Hepatocyte (in vitro differentiated cells): ENCODE measurements around the gene ERGIC2.

Experiments
- EZH2 ChIP-seq: fragments of 200-600 bp; sonication (generic); IDR thresholded peaks from 2 replicates; pipeline ENCODE4 v1.6.1; 2016; ENCODE audit warnings: antibody characterized with exemption, mild to moderate bottlenecking, borderline replicate concordance
- TF ChIP-seq, protein P1 (sequence below): fragments of 200-600 bp; sonication (generic); IDR thresholded peaks from 2 replicates; pipeline ENCODE4 v1.5.1; 2016; ENCODE audit warnings: antibody characterized with exemption, mild to moderate bottlenecking; ENCODE audit not compliant: poor library complexity

DNA sequence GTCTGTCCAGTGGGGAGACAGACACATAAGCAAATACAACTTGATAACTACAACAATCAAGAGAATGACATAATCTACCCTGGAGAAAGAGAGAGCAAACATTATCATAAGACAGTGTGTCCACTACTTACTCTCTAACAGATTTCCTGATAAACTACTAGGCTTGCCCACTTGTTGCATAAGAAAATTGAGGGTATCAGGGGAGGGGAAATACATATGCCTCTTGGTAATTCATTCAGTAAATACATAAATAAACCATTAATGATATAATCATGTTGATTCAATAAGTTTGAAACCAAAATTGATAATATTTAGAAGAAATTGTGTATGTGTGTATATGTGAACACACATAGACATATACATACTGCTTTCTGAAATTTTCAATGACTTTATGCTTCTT is 76.6 kb downstream of the ERGIC2 start:
- TF ChIP-seq, protein P1, sequence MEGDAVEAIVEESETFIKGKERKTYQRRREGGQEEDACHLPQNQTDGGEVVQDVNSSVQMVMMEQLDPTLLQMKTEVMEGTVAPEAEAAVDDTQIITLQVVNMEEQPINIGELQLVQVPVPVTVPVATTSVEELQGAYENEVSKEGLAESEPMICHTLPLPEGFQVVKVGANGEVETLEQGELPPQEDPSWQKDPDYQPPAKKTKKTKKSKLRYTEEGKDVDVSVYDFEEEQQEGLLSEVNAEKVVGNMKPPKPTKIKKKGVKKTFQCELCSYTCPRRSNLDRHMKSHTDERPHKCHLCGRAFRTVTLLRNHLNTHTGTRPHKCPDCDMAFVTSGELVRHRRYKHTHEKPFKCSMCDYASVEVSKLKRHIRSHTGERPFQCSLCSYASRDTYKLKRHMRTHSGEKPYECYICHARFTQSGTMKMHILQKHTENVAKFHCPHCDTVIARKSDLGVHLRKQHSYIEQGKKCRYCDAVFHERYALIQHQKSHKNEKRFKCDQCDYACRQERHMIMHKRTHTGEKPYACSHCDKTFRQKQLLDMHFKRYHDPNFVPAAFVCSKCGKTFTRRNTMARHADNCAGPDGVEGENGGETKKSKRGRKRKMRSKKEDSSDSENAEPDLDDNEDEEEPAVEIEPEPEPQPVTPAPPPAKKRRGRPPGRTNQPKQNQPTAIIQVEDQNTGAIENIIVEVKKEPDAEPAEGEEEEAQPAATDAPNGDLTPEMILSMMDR, result no peak
- no peak for TF ChIP-seq EZH2
